ENCODE data around the gene GZMB.

GRCh38 chr14:24612196-24612595 is 21.8 kb downstream of the GZMB start:
- no peak for TF ChIP-seq POLR2A (IDR thresholded peaks at IDR 0.05; ENCODE audit: low read depth, low read length)
- no peak for TF ChIP-seq TAF1 (IDR thresholded peaks at IDR 0.05; ENCODE audit: low read depth, low read length)
- no peak for TF ChIP-seq SPI1 (IDR thresholded peaks at IDR 0.05; ENCODE audit: low read depth, low read length)
- TF ChIP-seq POLR2AphosphoS5 (IDR thresholded peaks at IDR 0.05; ENCODE audit: low read depth, low read length) = no peak
- TF ChIP-seq POU2F2 (IDR thresholded peaks at IDR 0.05; ENCODE audit: low read depth, low read length) = no peak
- TF ChIP-seq PAX5 (IDR thresholded peaks at IDR 0.05; ENCODE audit: insufficient read depth, low read length, severe bottlenecking) = no peak
